Muscle of arm (tissue), 14 donors: Measurements from ENCODE around the gene CCN5. TPM values are rescaled to one million over a fixed set of nuclear protein-coding genes. Genes with fewer than 3 reads are reported as not detected.
"Not testable (repeated sequence)": the region's sequence is repeated elsewhere in the genome, so short reads cannot be mapped to it uniquely, and the experiment has no call there.

Experiments
- DNase-seq: peaks from one replicate; pipeline ENCODE4 v3.0.0-alpha.2; 2013
- long read RNA-seq, 11 donors: transcript quantifications; one replicate each; lab custom pipeline, GENCODE V29; 2026
- polyA plus RNA-seq, 12 donors: library from polyadenylated mRNA; unstranded; fragments of 120-200 nt; gene quantifications; one replicate each; pipeline ENCODE4 v1.2.1, GENCODE V29; 2013; ENCODE audit not compliant: insufficient read length in 12 of 12

Gene CCN5
- under 1 TPM in 9 of 12 donors, not detected in 3; 0.07 to 0.32 (median 0.14) TPM for polyA plus RNA-seq
- long read RNA-seq, donor 1 = 0 reads
- long read RNA-seq, donor 2 = 0 reads
- long read RNA-seq, donor 3 = 0 reads
- long read RNA-seq, donor 4 = 0 reads
- long read RNA-seq, donor 5 = 0 reads
- long read RNA-seq, donor 6 = 0 reads
- long read RNA-seq, donor 7 = 0 reads
- long read RNA-seq, donor 8 = 0 reads
- long read RNA-seq, donor 9 = 0 reads
- long read RNA-seq, donor 10 = 0 reads
- long read RNA-seq, donor 11 = 0 reads

GRCh38 chr20:44714701-44715498 is at the start of gene CCN5:
Gene CCN5 (plus strand): TSS chr20:44715369. CDS start chr20:44715391, 22 bp downstream.
- DNase-seq = peak; percentile 63

DNA sequence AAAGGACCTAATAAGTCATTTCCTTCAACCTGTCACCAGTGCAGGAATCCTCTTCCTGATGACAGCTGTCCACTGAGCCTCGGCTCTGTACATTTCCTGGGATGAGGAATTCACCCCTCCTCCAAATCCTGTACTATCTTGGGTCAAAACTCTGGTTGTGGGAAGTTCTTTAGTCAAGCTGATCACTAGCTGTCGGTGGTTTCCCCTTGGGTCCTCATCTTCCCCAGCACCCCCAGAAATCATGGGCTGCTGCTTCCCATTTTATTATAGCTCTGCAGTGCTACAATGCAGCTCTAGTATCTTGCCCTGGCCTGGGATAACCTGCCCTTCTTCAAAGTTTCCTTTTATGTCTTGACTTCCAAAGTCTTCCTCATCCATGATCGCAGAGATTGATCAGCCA is 49.1 kb upstream of the CCN5 start:
- no peak for DNase-seq

DNA sequence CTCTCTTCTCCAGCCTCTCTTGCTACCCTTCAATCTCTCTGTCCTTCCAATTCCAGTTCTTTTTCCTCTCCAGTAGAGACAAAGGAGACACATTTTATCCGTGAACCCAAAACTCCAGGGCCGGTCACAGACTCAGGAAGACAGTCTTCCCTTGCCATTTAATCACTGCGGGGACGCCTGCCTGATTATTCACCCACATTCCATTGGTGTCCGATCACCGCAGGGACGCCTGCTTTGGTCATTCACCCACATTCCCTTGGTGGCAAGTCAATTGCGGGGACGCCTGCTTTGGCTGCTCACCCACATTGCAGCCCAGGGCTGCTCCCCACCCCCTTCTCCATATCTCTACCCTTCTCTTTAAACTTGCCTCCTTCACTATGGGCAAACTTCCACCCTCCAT is 44.3 kb upstream of the CCN5 start:
- DNase-seq = not testable (repeated sequence)

DNA sequence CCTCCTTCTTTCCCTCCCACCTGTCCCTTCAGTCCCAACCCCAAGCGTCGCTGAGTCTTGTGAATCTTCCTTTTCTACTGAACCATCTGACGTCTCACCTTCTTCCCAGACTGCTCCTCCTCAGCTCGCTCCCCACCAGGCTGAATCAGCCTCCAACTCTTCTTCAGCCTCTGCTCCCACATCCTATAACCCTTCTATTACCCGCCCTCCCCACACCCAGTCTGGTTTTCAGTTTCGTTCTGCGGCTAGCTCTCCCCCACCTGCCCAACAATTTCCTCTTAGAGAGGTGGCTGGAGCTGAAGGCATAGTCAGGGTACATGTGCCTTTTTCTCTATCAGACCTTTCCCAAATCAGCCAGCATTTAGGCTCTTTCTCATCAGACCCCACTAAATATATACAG is 43.6 kb upstream of the CCN5 start:
- DNase-seq = not testable (repeated sequence)

GRCh38 chr20:44672318-44672902 is 42.8 kb upstream of the CCN5 start:
- not testable (repeated sequence) for DNase-seq

- DNase-seq = no peak
These were observed 36.9 kb upstream of the CCN5 start for GRCh38 chr20:44678242-44678641.

DNA sequence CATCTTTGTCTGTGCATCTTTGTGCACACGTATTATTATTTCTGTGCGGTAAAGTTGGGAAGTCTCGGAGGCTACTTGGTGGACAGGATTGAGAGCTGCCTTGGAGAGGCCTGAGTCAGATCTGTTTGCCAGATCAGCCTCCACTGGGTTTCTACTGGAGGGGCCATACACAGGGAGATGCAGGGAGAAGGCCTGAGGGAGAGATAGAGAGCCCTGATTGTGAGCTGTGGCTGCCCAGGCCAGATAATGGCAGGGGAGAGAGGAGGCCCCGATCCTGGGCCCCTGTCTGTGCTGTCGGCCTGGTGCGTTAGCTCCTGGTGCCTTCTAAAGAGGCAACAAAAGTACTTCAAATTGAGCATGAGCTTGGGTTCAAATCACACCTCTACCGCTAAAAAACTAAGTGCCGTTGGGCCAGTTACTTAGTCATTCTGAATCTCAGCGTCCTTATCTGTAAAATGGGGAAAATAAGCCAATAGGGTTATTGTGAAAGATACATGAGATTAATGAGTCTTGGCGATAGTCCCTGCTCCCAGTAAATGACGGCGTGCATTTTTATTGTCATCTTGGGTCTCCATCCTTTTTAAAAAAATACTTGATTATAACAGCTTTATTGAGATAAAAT is 36.1 kb upstream of the CCN5 start:
- no peak for DNase-seq

GRCh38 chr20:44681796-44682566 is 33.2 kb upstream of the CCN5 start:
- DNase-seq = no peak

DNA sequence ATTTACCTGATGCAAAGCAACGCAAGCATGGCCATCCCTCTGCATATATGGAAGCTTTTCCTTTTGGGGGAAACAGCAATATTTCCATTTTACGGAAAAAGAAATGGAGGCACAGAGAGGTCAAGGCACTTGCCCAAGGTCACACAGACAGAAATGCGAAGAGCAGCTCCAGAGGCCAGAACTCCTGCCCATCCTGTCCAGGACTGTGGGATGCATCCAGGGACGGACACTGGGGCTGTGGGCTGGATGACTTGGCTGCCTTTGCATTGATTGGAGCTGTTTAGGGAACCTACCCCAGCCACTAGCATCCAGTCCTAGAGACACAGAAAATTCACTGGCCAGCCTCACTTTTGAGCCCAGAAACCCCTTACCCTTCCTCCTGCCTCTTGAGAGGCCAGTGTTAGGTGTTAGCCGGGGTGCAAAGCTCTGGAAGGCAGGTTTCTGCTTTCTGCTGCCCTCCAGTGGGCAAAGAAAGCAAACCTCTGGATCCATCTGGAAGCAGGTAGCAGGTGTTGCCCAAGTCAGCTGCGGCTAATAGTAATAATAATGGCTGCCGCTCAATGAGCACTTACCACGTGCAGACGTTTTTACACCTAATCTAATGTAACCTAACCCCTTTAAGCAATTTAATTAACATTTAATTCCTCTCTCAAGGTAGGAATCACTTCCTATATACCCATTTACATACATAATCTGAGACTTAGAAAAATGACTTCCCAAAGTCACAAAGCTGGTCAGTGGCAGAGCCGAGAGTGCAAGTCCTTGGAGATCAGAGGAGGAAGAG is 31.7 kb upstream of the CCN5 start:
- no peak for DNase-seq

DNA sequence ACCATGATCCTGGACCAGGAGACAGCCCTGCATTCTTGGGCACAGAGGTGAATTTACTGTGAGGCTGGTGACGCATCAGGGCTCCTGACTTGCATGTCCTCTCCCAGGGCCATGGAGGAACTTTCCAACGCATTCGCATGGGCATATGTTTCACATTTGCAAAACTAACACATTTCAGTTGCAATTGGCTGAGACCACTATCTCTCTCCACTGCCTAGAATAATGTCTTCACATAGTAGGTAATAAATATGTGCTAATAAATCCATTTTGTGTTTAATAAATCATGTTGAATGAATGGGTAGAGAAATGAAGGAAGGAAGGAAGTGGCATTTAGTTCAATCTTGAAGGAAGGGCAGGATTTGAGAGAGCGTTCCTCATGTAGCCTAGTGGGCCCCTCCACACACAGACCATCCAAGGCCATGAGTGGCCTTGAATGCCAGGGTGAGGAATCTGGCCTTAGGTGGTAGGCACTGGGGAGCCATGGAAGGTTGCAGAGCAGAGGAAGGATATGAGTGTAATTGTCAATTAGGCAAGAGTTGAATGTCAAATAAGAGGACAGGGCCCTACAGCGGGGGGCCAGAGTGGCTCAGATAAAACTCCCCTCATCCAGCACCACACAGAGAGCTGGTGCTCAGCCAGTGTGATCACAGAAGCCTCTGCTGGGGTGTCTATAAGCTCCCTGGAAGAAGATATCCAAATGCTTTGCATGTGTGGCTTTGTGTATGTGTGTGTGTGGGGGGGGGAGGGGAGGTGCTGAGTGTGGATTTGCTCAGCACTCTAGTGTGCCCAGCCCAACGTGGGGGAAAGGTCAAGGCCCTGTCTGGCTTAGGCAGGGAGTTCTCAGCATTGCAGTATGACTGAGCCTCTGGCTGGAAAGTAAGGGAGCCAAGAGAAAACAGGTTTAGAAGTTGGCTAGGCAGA is 30.9 kb upstream of the CCN5 start:
- DNase-seq = no peak

DNA sequence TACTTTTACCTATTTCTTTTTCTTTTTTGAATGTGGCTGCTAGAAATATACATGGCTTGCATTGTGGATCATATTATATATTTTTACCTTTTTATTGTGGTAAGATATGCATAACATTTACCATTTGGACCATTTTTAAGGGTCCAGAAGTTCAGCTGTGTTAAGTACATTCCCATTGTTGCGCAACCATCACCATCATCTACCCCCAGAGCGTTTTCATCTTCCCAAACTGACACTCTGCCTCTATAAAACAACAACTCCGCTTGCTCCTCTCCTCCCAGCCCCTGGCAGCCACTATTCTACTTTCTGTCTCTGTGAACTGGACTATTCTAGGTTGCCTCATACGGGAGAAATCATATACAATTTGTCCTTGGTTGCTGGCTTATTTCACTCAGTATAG is 28.2 kb upstream of the CCN5 start:
- DNase-seq = no peak

GRCh38 chr20:44688053-44688625 is 27.0 kb upstream of the CCN5 start:
- DNase-seq = no peak

DNA sequence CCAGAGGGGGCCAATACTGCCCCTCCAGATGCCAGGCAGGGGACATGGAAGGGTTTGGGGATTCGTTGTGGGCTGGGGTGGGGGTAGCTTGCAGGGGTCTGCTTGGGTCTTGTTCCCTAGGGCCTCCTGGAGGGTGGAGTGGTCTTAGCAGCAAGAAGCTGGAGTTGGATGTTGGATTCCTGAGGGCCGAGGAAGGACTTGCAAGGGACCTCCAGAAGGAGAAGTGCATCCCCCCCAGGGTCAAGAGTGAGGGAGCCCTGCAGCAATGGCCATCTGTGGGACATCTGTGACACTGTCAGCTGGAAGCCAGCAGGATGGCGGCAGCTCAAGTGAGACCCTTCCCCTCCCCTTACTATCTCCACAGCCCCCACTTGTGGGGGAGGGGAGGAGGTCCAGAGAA is 25.4 kb upstream of the CCN5 start:
- DNase-seq = no peak

DNA sequence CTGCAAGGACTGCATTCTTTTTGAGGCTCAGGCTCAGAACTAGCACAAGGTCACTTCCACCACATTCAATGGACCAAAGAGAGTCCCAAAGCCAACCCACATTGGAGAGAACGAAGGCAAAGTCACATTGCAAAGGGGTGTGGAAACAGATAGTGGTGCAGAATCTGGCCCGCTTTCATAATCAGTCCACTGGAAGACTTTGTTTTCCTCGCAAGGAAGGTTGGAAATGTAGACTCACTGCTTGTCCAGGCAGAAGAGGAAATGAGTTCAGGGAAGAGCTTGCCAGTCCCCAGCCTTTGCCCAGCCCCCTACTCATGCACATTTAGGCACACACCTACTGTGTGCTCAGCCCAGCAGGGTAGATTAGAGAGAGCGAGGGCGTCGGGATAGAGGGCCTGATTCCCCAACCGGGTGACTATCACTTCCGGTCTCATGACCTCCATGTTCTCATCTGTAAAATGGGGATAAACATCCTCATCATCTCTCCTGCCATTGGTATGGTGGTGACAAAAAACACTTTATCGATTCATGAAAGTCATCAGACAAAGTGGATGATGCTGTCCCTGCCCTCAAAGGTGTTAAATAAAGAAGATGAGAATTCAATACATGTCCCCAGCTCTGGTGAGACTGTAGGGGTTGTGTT is 24.3 kb upstream of the CCN5 start:
- no peak for DNase-seq

- peak; percentile 59 for DNase-seq
These were observed 23.4 kb upstream of the CCN5 start for GRCh38 chr20:44691424-44692423.

DNA sequence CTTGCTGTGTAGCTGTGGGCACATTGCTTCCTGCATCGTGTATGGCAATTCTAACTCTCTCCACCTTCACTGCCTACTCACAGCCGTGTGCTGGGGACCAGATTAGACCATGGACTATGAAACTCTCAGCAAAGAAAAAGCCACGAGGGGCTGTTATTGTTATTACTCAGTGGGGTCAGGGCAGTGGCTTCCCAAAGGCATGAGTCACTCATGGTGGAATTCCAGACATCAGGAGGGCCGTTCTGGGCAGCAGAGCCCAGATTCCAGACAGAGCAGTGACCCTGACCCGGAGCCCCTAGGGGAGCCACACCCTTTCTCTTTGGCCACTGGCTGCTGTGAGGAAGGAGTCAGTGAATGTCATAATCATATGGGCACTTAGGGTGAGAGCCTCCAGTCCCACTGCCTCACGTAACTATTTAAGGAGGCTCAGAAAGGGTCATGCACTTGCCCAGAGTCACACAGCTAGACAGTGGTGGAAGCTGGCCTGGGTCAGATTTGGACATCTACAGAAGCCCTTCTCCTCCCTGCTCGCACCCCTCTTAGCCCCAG is 22.2 kb upstream of the CCN5 start:
- DNase-seq = no peak

- DNase-seq = no peak
These were observed 21.5 kb upstream of the CCN5 start for GRCh38 chr20:44693627-44694026.
